Liver (tissue), 3 donors: ENCODE results near the gene ODAD2.

Experiments
- CTCF ChIP-seq: fragments of 150-350 bp; IDR thresholded peaks from 2 replicates; pipeline ENCODE4 v1.5.1; 2017; ENCODE audit warnings: improper control_type of control experiment, low read depth, low read length; ENCODE audit not compliant: missing input control
- MAX ChIP-seq: IDR thresholded peaks from 2 replicates; pipeline ENCODE4 v1.6.1; 2016; ENCODE audit warnings: antibody characterized with exemption
- NR2F2 ChIP-seq: IDR thresholded peaks from 2 replicates; pipeline ENCODE4 v1.6.1; 2016; ENCODE audit warnings: antibody characterized with exemption
- RAD21 ChIP-seq, 2 donors: IDR thresholded peaks; 2 replicates each; pipeline ENCODE4 v1.6.1; 2016; ENCODE audit warnings: antibody characterized with exemption in 2 of 2, mild to moderate bottlenecking in 2 of 2
- REST ChIP-seq: IDR thresholded peaks from 2 replicates; pipeline ENCODE4 v1.6.1; 2016; ENCODE audit warnings: antibody characterized with exemption, mild to moderate bottlenecking
- YY1 ChIP-seq: IDR thresholded peaks from 2 replicates; pipeline ENCODE4 v1.6.1; 2016; ENCODE audit warnings: antibody characterized with exemption, mild to moderate bottlenecking
- donor health status: healthy.
- donor health status: healthy.

GRCh38 chr10:27815846-27816245 lies 183.0 kb downstream of the ODAD2 start:
- TF ChIP-seq CTCF: no peak
- TF ChIP-seq RAD21 (IDR thresholded peaks at IDR 0.05): no peak
- no peak for TF ChIP-seq MAX
- TF ChIP-seq REST: no peak
- no peak for TF ChIP-seq YY1
- TF ChIP-seq NR2F2: no peak
